T47D (cell line): ENCODE data around the gene COBLL1.
"Not testable (repeated sequence)": the region's sequence is repeated elsewhere in the genome, so short reads cannot be mapped to it uniquely, and the experiment has no call there.

Source experiments
- DNase-seq, 2 experiments: peaks; one replicate each; pipeline versions ENCODE4 v3.0.0 to v3.0.0-alpha.2; 2011 to 2012; ENCODE audit warnings: low read depth in 1 of 2, low spot score in 1 of 2
- JUND ChIP-seq: IDR thresholded peaks from 2 replicates; pipeline ENCODE4 v1.6.1; 2012; ENCODE audit warnings: low read depth
- in situ Hi-C: cut with HindIII; loops from 2 replicates; pipeline ENCODE4 v1.10.0; 2016; ENCODE audit warnings: low sequenced_read_pairs, low pct_unique_long_range_greater_than_20kb

The COBLL1 gene

GRCh38 chr2:164714471-164714870 is 127.2 kb downstream of the COBLL1 start:
- in situ Hi-C loops = no loop called here
- no peak for TF ChIP-seq JUND
- DNase-seq = no peak

GRCh38 chr2:164711766-164712138 is 129.9 kb downstream of the COBLL1 start:
- no peak for TF ChIP-seq JUND
- in situ Hi-C loops = no loop called here

GRCh38 chr2:164710837-164711765 is 130.5 kb downstream of the COBLL1 start:
- DNase-seq = no peak
- in situ Hi-C loops = no loop called here
- TF ChIP-seq JUND = no peak

More at GRCh38 chr2:164711766-164712138, 129.9 kb downstream of the COBLL1 start:
- DNase-seq = no peak

GRCh38 chr2:164710252-164710836 is 131.3 kb downstream of the COBLL1 start:
- in situ Hi-C loops, DNase-seq: not testable (repeated sequence)

- no peak for DNase-seq
- in situ Hi-C loops = no loop called here
- no peak for TF ChIP-seq JUND
These were observed 135.1 kb downstream of the COBLL1 start for GRCh38 chr2:164706522-164706921.

- in situ Hi-C loops = no loop called here
- DNase-seq = no peak
- no peak for TF ChIP-seq JUND
These were observed 136.0 kb downstream of the COBLL1 start for GRCh38 chr2:164705412-164706167.

GRCh38 chr2:164703915-164704706 is 137.5 kb downstream of the COBLL1 start:
- peak in 1 of 2 experiments; percentile 13 for DNase-seq
- in situ Hi-C loops = no loop called here
- TF ChIP-seq JUND = no peak

- no peak for DNase-seq
- in situ Hi-C loops = no loop called here
- no peak for TF ChIP-seq JUND
These were observed 140.1 kb downstream of the COBLL1 start for GRCh38 chr2:164701565-164701964.

GRCh38 chr2:164700390-164700789 is 141.2 kb downstream of the COBLL1 start:
- no peak for TF ChIP-seq JUND
- DNase-seq = no peak
- in situ Hi-C loops = no loop called here

GRCh38 chr2:164697688-164698461 is 143.7 kb downstream of the COBLL1 start:
- peak in 1 of 2 experiments; percentile 19 for DNase-seq
- no peak for TF ChIP-seq JUND
- in situ Hi-C loops = no loop called here

GRCh38 chr2:164696634-164697033 is 145.0 kb downstream of the COBLL1 start:
- TF ChIP-seq JUND = no peak
- DNase-seq = no peak
- in situ Hi-C loops = no loop called here

GRCh38 chr2:164694275-164694695 is 147.3 kb downstream of the COBLL1 start:
- no peak for TF ChIP-seq JUND
- in situ Hi-C loops = no loop called here
- DNase-seq = no peak
